ENCODE data around the gene NAPB.

The NAPB gene

GRCh38 chr20:23425129-23425528 lies 3.8 kb upstream of the NAPB start:
- Histone ChIP-seq H3K4me1 (peaks cover 6% of the 10 kb centered on the region), H3K27me3 (ENCODE audit: low read depth) (no peaks in the 10 kb centered on the region), H3K36me3 (replicated peaks) (no peaks in the 10 kb centered on the region), H3K4me3 (no peak overlapping the region), H3K9me3 (no peaks in the 10 kb centered on the region)
- in situ Hi-C loops (cut with MboI; ENCODE audit: low sequenced_read_pairs) = no loop called here
- no peak for DNase-seq (ENCODE audit: low spot score in 2 of 2)

- H3K4me1 ChIP-seq = peaks cover 26% of the 10 kb centered on the region
- DNase-seq (ENCODE audit: low spot score in 2 of 2) = peak; percentile 20 to 28
- in situ Hi-C loops (cut with MboI; ENCODE audit: low sequenced_read_pairs) = no loop called here
These were observed 1.0 kb downstream of the NAPB start for GRCh38 chr20:23419995-23420901.

GRCh38 chr20:23419657-23419994 lies 1.7 kb downstream of the NAPB start:
- DNase-seq (ENCODE audit: low spot score in 2 of 2) = no peak
- Histone ChIP-seq H3K4me1 (peaks cover 26% of the 10 kb centered on the region), H3K27me3 (ENCODE audit: low read depth) (no peaks in the 10 kb centered on the region), H3K9me3 (no peaks in the 10 kb centered on the region), H3K36me3 (replicated peaks) (no peaks in the 10 kb centered on the region), H3K4me3 (peak overlapping the region; percentile 88)
- in situ Hi-C loops (cut with MboI; ENCODE audit: low sequenced_read_pairs) = no loop called here

More at GRCh38 chr20:23419995-23420901, 1.0 kb downstream of the NAPB start:
- H3K4me3 ChIP-seq = peak overlapping the region; percentile 88
- H3K36me3 ChIP-seq (replicated peaks) = no peaks in the 10 kb centered on the region
- H3K27me3 ChIP-seq (ENCODE audit: low read depth) = no peaks in the 10 kb centered on the region
- no peaks in the 10 kb centered on the region for H3K9me3 ChIP-seq

- no peaks in the 10 kb centered on the region for H3K9me3 ChIP-seq
- peaks cover 34% of the 10 kb centered on the region for H3K4me1 ChIP-seq
- no peaks in the 10 kb centered on the region for H3K27me3 ChIP-seq (ENCODE audit: low read depth)
- no peak overlapping the region for H3K4me3 ChIP-seq
- no peak for DNase-seq (ENCODE audit: low spot score in 2 of 2)
- in situ Hi-C loops (cut with MboI; ENCODE audit: low sequenced_read_pairs) = no loop called here
- no peaks in the 10 kb centered on the region for H3K36me3 ChIP-seq (replicated peaks)
These were observed 3.4 kb downstream of the NAPB start for GRCh38 chr20:23417861-23418260.

- DNase-seq (ENCODE audit: low spot score in 2 of 2) = no peak
- H3K9me3 ChIP-seq = no peaks in the 10 kb centered on the region
- H3K27me3 ChIP-seq (ENCODE audit: low read depth) = no peaks in the 10 kb centered on the region
- no peak overlapping the region for H3K4me3 ChIP-seq
- in situ Hi-C loops (cut with MboI; ENCODE audit: low sequenced_read_pairs) = no loop called here
- peaks cover 28% of the 10 kb centered on the region for H3K4me1 ChIP-seq
- no peaks in the 10 kb centered on the region for H3K36me3 ChIP-seq (replicated peaks)
These were observed 5.2 kb downstream of the NAPB start for GRCh38 chr20:23415959-23416583.

GRCh38 chr20:23415555-23415954 lies 5.7 kb downstream of the NAPB start:
- peaks cover 28% of the 10 kb centered on the region for H3K4me1 ChIP-seq
- H3K27me3 ChIP-seq (ENCODE audit: low read depth) = no peaks in the 10 kb centered on the region
- H3K36me3 ChIP-seq (replicated peaks) = no peaks in the 10 kb centered on the region
- no peak overlapping the region for H3K4me3 ChIP-seq
- DNase-seq (ENCODE audit: low spot score in 2 of 2) = no peak
- in situ Hi-C loops (cut with MboI; ENCODE audit: low sequenced_read_pairs) = no loop called here
- H3K9me3 ChIP-seq = no peaks in the 10 kb centered on the region

- no peaks in the 10 kb centered on the region for H3K36me3 ChIP-seq (replicated peaks)
- in situ Hi-C loops (cut with MboI; ENCODE audit: low sequenced_read_pairs) = no loop called here
- no peak overlapping the region for H3K4me3 ChIP-seq
- no peak for DNase-seq (ENCODE audit: low spot score in 2 of 2)
- peaks cover 28% of the 10 kb centered on the region for H3K4me1 ChIP-seq
- H3K27me3 ChIP-seq (ENCODE audit: low read depth) = no peaks in the 10 kb centered on the region
- H3K9me3 ChIP-seq = no peaks in the 10 kb centered on the region
These were observed 6.6 kb downstream of the NAPB start for GRCh38 chr20:23414526-23415188.

- no peak overlapping the region for H3K4me3 ChIP-seq
- peaks cover 22% of the 10 kb centered on the region for H3K4me1 ChIP-seq
- H3K27me3 ChIP-seq (ENCODE audit: low read depth) = no peaks in the 10 kb centered on the region
- no peaks in the 10 kb centered on the region for H3K36me3 ChIP-seq (replicated peaks)
- no peak for DNase-seq (ENCODE audit: low spot score in 2 of 2)
- in situ Hi-C loops (cut with MboI; ENCODE audit: low sequenced_read_pairs) = no loop called here
- no peaks in the 10 kb centered on the region for H3K9me3 ChIP-seq
These were observed 7.3 kb downstream of the NAPB start for GRCh38 chr20:23413862-23414422.

GRCh38 chr20:23412026-23412425 lies 9.3 kb downstream of the NAPB start:
- in situ Hi-C loops (cut with MboI; ENCODE audit: low sequenced_read_pairs) = no loop called here
- no peak for DNase-seq (ENCODE audit: low spot score in 2 of 2)
- Histone ChIP-seq H3K4me3 (no peak overlapping the region), H3K9me3 (no peaks in the 10 kb centered on the region), H3K27me3 (ENCODE audit: low read depth) (no peaks in the 10 kb centered on the region), H3K4me1 (peaks cover 13% of the 10 kb centered on the region), H3K36me3 (replicated peaks) (no peaks in the 10 kb centered on the region; the same call in 1 of the 2 replicates)

- Histone ChIP-seq H3K9me3 (no peaks in the 10 kb centered on the region), H3K4me3 (no peak overlapping the region), H3K4me1 (peaks cover 11% of the 10 kb centered on the region), H3K27me3 (ENCODE audit: low read depth) (no peaks in the 10 kb centered on the region), H3K36me3 (replicated peaks) (no peaks in the 10 kb centered on the region; the same call in 1 of the 2 replicates)
- in situ Hi-C loops (cut with MboI; ENCODE audit: low sequenced_read_pairs) = no loop called here
- no peak for DNase-seq (ENCODE audit: low spot score in 2 of 2)
These were observed 10.2 kb downstream of the NAPB start for GRCh38 chr20:23410916-23411695.

- Histone ChIP-seq H3K4me3 (no peak overlapping the region), H3K4me1 (peaks cover 9% of the 10 kb centered on the region), H3K9me3 (no peaks in the 10 kb centered on the region), H3K36me3 (replicated peaks) (no peaks in the 10 kb centered on the region; the same call in 1 of the 2 replicates), H3K27me3 (ENCODE audit: low read depth) (no peaks in the 10 kb centered on the region)
- in situ Hi-C loops (cut with MboI; ENCODE audit: low sequenced_read_pairs) = no loop called here
- DNase-seq (ENCODE audit: low spot score in 2 of 2) = no peak
These were observed 11.5 kb downstream of the NAPB start for GRCh38 chr20:23409800-23410199.

GRCh38 chr20:23408957-23409356 lies 12.3 kb downstream of the NAPB start:
- Histone ChIP-seq H3K4me1 (peaks cover 2% of the 10 kb centered on the region; the same call in 1 of the 2 replicates), H3K4me3 (no peak overlapping the region), H3K9me3 (no peaks in the 10 kb centered on the region), H3K27me3 (ENCODE audit: low read depth) (no peaks in the 10 kb centered on the region), H3K36me3 (replicated peaks) (no peaks in the 10 kb centered on the region; the same call in 1 of the 2 replicates)
- no peak for DNase-seq (ENCODE audit: low spot score in 2 of 2)
- in situ Hi-C loops (cut with MboI; ENCODE audit: low sequenced_read_pairs) = no loop called here

GRCh38 chr20:23407781-23408464 lies 13.4 kb downstream of the NAPB start:
- H3K27me3 ChIP-seq (ENCODE audit: low read depth) = no peaks in the 10 kb centered on the region
- in situ Hi-C loops (cut with MboI; ENCODE audit: low sequenced_read_pairs) = no loop called here

More at GRCh38 chr20:23407781-23408464, 13.4 kb downstream of the NAPB start:
- Histone ChIP-seq H3K4me3 (no peak overlapping the region), H3K4me1 (no peaks in the 10 kb centered on the region), H3K9me3 (no peaks in the 10 kb centered on the region), H3K36me3 (replicated peaks) (no peaks in the 10 kb centered on the region; the same call in 1 of the 2 replicates)
- DNase-seq (ENCODE audit: low spot score in 2 of 2) = no peak
